HG03060 (cell line): ENCODE data around the gene CENPT.
"Not testable (repeated sequence)": the region's sequence is repeated elsewhere in the genome, so short reads cannot be mapped to it uniquely, and the experiment has no call there.

Experiments used
- ATAC-seq: cut with Tn5 transposase; IDR thresholded peaks from one replicate; pipeline ENCODE4 v1.9.1; 2021; ENCODE audit warnings: low read depth, moderate number of reproducible peaks; ENCODE audit not compliant: unreplicated experiment

CENPT gene

GRCh38 chr16:67853670-67854069 lies 6.2 kb upstream of the CENPT start:
- ATAC-seq = no peak

GRCh38 chr16:67848118-67848517 lies 625 bp upstream of the CENPT start:
- ATAC-seq = no peak

- peak; percentile 37 for ATAC-seq
Observed at GRCh38 chr16:67846320-67847063, 1.0 kb downstream of the CENPT start, which contains the start of gene NUTF2. Gene NUTF2 (plus strand): TSS chr16:67846933. CDS start chr16:67865131, 18,198 bp downstream.

DNA sequence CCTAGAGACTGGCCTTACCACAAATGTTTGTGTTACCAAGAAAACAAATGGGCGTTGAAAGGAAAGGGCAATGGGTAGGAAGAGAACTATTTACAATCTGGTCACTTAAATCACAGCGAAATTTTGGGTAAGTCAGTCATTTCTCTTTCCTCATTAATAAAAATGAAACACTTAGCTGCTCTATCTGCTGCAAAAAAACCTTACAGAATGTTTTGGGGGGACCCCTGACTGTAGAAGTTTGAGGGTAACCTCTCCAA lies 1.5 kb downstream of the CENPT start:
- no peak for ATAC-seq

- ATAC-seq = no peak
Observed at GRCh38 chr16:67845291-67846062, 2.0 kb downstream of the CENPT start.

DNA sequence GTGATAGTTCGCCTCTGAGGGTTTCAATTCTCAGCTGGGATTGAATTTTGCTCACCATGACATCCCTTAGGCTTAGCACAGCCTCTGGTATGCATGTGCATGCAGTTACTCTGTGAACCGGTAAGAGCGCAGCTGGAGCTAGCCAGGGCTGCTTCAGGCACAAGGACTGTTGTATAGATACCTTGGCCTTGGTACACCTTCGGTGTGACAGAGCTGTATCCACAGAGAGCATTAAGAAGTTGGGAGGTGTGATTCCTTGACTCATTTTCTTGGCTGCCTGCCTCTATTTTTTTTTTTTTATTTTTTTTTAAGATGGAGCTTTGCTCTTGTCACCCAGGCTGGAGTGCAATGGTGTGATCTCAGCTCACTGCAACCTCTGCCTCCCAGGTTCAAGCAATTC lies 3.0 kb downstream of the CENPT start:
- ATAC-seq = no peak

DNA sequence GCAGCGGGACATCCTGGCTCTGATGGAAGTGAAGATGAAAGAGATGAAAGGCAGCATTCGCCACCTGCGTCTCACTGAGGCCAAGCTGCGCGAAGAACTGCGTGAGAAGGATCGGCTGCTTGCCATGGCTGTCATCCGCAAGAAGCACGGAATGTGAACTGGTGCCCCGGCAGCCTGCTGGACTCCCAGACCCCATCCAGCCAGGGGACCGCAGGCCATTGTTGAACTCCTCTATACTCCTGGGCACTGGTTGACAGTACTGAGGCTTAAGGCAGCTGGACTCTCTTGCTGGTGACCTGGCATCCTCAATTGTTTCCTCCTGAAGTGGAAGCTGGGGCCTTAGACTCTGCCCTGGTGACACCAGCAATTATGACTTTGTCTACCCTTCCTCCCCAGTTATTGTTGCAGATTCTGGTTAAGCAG lies 4.1 kb downstream of the CENPT start:
- ATAC-seq = no peak

DNA sequence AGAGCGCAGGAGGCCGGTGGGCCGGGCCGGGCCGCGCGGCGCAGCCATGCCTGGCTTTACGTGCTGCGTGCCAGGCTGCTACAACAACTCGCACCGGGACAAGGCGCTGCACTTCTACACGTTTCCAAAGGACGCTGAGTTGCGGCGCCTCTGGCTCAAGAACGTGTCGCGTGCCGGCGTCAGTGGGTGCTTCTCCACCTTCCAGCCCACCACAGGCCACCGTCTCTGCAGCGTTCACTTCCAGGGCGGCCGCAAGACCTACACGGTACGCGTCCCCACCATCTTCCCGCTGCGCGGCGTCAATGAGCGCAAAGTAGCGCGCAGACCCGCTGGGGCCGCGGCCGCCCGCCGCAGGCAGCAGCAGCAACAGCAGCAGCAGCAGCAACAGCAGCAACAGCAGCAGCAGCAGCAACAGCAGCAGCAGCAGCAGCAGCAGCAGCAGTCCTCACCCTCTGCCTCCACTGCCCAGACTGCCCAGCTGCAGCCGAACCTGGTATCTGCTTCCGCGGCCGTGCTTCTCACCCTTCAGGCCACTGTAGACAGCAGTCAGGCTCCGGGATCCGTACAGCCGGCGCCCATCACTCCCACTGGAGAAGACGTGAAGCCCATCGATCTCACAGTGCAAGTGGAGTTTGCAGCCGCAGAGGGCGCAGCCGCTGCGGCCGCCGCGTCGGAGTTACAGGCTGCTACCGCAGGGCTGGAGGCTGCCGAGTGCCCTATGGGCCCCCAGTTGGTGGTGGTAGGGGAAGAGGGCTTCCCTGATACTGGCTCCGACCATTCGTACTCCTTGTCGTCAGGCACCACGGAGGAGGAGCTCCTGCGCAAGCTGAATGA lies 4.8 kb downstream of the CENPT start:
- ATAC-seq = no peak

DNA sequence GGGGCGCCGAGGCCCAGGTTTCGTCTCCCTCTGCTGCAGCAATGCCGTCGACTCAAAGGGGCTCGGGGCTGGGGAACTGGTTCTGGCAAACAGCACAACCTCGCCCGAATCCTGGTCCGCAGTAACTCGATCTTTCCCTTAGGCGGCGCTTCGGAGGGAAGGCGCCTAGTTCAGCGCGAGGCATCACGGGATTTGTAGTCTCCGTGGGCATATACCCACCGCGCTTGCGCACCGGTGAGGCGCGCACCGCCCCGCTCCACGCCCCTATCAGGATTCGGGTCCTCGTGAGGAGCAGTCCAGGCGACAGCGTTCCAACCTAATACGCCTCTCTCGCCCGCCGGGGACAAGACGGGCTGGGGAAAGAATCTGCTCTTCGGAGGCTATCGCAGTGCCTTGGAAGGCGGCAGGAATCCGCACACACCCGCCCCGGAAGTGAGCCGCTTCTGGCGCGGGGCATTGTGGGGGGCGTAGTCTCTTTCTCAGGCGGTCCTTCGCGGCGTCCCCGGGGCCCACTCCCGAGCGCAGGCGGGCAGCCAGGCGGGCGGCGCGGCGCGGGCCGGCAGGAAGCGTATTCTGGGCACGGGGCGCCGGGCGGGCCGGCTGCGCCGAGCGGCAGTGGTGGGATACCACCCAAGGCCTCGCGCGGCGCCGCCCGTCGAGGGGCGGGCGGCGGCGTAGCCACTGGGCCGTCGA lies 5.5 kb downstream of the CENPT start, which contains the start of gene THAP11:
TSS of gene THAP11 (plus strand) at position 505 of the 693 bp plus-strand sequence. CDS start 235 bp downstream, outside the sequence.
- ATAC-seq = peak; percentile 61

DNA sequence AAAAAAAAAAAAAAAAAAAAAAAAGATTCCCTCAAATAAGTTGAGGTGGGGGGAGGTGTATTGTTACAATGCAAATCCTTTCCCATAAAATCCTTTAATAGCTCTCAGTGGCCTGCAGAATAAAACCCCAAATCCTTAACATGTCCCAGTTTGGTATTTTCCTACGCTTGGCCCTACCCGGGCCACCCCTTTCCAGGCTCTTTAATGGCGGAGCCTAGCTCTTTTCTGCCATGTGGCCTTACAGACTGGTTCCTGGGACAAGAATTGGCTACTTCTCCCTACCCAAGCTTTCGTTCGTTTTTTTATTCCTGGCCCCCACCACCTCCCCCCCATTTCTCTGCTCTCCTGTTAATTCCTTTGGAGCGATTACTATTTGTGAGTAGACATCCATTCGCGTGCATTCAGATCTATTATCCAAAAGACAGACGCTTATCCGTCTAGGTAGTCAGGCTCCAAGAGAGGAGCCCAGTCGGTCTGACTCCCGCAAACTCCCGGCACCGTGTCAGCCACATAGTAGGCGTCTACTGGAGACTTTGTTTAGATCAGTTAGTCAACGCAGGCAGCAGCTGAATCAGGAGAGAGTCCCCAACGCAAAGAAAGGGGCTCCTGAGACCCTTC lies 6.2 kb downstream of the CENPT start:
- no peak for ATAC-seq

DNA sequence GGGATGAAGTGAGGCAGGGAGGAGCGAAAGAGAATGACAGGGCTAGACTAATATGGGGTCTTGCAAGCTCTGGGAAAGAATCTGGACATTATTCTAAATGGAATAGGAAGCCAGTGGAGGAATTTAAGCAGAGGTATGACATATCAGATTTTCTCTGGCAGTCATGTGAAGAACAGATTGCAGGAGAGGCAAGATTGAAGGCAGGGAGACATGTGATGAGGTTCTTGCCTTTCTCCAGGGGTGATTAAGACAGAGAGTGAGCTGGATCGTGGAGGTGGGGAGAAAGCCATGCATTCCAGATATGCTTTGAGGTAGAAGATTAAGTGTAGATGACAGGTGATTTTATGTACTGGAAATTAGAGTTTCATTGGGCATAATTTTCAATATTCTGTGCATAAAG lies 9.7 kb downstream of the CENPT start:
- no peak for ATAC-seq

DNA sequence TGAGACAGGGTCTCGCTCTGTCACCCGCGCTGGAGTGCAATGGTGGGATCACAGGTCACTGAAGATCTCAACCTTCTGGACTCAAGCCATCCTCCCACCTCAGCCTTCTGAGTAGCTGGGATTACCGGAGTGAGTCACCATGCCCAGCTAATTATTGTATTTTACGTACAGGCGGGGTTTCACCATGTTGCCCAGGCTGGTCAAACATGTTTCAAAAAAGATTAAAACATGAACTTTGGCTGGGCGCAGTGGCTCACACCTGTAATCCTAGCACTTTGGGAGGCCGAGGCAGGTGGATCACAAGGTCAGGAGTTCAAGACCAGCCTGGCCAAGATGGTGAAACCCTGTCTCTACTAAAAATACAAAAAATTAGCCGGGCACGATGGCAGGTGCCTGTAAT lies 10.3 kb downstream of the CENPT start:
- not testable (repeated sequence) for ATAC-seq

GRCh38 chr16:67834242-67834614 lies 13.3 kb downstream of the CENPT start:
- ATAC-seq = no peak

DNA sequence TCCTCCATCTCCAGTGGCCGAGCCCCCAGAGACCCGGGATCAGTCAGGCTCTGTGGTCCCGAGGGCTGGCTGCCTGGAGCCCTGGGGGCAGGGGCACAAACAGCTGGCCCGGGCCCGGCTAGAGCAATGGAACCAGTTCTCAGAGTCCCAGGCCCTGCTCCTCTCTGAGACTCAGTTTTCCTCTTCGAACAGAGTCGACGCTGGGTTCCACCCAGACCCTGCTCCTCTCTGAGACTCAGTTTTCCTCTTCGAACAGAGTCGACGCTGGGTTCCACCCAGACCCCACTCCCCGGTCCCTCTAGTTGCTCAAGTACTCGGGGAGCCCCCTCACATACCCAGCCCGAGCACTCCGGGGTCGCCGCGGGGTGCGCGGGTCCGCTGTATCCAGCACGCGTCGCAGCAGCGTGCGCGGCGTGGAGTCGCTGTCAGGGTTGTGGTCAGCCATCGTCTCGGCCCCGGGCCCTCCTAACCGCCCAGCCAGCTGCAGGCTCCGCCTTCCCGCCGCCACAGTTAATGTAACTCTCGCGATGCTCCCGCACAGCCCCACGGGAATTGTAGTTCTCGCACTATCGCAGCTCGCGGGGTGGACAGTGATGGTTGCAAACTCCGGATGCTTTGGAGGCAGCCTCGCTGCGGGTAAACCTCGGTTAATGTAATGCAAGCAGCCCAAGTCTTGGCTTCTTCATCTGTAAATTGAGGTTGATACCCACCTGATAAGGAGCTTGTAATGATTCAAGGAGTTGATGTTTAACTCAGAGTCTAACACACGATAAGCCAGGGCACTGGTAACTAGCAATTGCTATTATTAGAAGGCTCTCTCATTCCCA lies 13.9 kb downstream of the CENPT start:
- peak; percentile 96 for ATAC-seq

DNA sequence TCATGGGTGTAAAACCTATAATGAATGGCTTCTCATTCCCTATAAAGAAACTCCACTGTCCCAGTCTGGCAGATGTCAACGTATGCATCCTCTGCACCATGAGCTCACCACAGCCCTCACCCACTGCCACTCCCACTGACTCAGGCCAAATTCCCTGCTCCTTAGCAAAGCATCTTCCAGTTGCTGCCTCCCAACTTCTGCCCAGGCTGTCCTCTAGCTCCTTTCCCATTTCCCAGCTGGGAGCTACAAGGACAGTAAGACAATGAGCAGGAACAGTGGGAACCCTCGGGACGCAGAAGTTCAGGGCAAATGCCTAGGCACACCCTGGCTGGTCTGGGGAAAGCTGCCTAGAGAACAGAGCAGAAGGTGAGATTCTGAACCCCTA lies 14.5 kb downstream of the CENPT start:
- no peak for ATAC-seq

DNA sequence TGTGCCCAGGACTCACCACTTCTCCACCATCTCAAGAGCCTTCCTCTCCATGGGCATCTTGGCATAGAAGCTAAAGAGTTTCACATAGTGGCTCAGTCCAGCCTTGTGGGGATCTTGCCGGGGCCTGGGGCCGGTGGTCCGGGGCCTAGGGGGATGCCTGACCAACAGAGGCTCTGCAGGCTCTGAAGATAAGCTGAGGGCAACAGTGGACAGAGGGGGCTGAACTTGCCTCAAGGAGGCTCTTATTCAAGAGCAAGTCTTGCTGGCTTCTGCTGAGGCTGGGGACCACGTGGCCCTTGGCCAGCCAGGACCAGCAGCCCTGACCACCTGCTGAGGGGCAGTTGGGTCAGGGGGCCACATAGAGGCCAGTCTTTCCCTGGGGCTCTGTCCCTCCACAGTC lies 18.8 kb downstream of the CENPT start:
- no peak for ATAC-seq

DNA sequence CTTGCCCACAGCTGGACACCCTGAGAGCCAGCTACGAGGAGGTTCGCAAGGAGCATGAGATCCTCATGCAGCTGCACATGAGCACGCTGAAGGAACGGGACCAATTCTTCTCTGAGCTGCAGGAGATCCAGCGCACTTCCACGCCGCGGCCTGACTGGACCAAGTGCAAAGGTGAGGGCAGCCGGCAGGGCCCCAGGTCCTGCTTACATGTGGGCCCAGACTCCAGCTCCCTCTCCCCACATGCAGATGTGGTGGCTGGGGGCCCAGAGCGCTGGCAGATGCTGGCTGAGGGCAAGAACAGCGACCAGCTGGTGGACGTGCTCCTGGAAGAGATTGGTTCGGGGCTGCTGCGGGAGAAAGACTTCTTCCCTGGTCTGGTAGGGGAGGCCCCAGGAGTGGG lies 21.6 kb downstream of the CENPT start:
- ATAC-seq = no peak

- no peak for ATAC-seq
Observed at GRCh38 chr16:67825119-67825518, 22.4 kb downstream of the CENPT start.

- ATAC-seq = no peak
Observed at GRCh38 chr16:67822511-67822910, 25.0 kb downstream of the CENPT start.
